ENCODE data around the gene OMP. TPM values are rescaled to one million over a fixed set of nuclear protein-coding genes. Genes with fewer than 3 reads are reported as not detected.

OMP gene
- total and polyA plus RNA-seq, 2 of the 4 experiments (the other 2 are of a cell fraction), result 0.27 TPM; not detected in 1

- no peaks in the 10 kb centered on the region for H3K9me1 ChIP-seq (ENCODE audit: insufficient read depth, low read length)
- H3K4me2 ChIP-seq (ENCODE audit: low read depth, low read length), result no peak overlapping the region
- no peak overlapping the region for H2BK15ac ChIP-seq (ENCODE audit: low read depth, low read length)
- DNase-seq (no peak), ATAC-seq (ENCODE audit: low read depth) (no peak)
- no TSS peak for BruUV-seq (replicated peaks)
- peaks cover 11% of the 10 kb centered on the region for H3K4me1 ChIP-seq (ENCODE audit: control insufficient read depth, insufficient read depth, low read length)
- H2BK120ac ChIP-seq (ENCODE audit: low read depth, low read length), result no peak overlapping the region
- H4K8ac ChIP-seq (ENCODE audit: low read depth in 2 of 2, low read length in 2 of 2), result no peak overlapping the region
- intact Hi-C loops (cut with micrococcal nuclease) (no loop called here), in situ Hi-C loops (cut with MboI; ENCODE audit: low sequenced_read_pairs) (no loop called here), dilution Hi-C loops (cut with HindIII; ENCODE audit: low sequenced_read_pairs, unreplicated experiment) (no loop called here)
- H3K14ac ChIP-seq (replicated peaks; ENCODE audit: low read depth, low read length), result no peak overlapping the region
- no peaks in the 10 kb centered on the region for H4K20me1 ChIP-seq (ENCODE audit: insufficient read depth, low read length)
- ChIA-PET CTCF (interaction anchor here (0.6 to 1.8 kb wide), 2 partner anchors 27 to 144 kb away, joined by 3 to 5 read pairs; no protein-coding TSS in a partner anchor), POLR2A (ENCODE audit: unreplicated experiment) (no interaction called here)
- no peak overlapping the region for H3K56ac ChIP-seq (ENCODE audit: extremely low read depth, insufficient read depth, low read length)
- no peak overlapping the region for H3K4me3 ChIP-seq (ENCODE audit: insufficient read depth, low read depth, low read length)
- no peak overlapping the region for H3K23ac ChIP-seq (ENCODE audit: low read depth, low read length)
- no peak overlapping the region for H3K4ac ChIP-seq (ENCODE audit: low read depth, low read length)
- no peak overlapping the region for H4K5ac ChIP-seq (ENCODE audit: low read depth, low read length)
- no peak overlapping the region for H2AK9ac ChIP-seq (replicated peaks; ENCODE audit: low read depth, low read length, poor library complexity)
- H3K9me3 ChIP-seq (ENCODE audit: control insufficient read depth, insufficient read depth, low read length), result no peaks in the 10 kb centered on the region
- H2BK5ac ChIP-seq (ENCODE audit: low read depth, low read length, poor library complexity, severe bottlenecking), result no peak overlapping the region
- H2AFZ ChIP-seq (replicated peaks; ENCODE audit: low read length, poor library complexity), result no peak overlapping the region
- no peaks in the 10 kb centered on the region for H3K36me3 ChIP-seq (ENCODE audit: control insufficient read depth, insufficient read depth, low read length)
- no peak overlapping the region for H2AK5ac ChIP-seq (ENCODE audit: low read depth, low read length)
- WGBS, 2 experiments (ENCODE audit: extremely low coverage in 2 of 2, insufficient read length in 1 of 2), result 100% methylated on average over 1 of the region's 4 CpGs; no CpG with 5 or more reads in 1 of the 2 experiments
- no peak overlapping the region for H3K18ac ChIP-seq (ENCODE audit: low read depth, low read length)
- no peak for TF ChIP-seq FOS (IDR thresholded peaks at IDR 0.05; ENCODE audit: low read depth, low read length)
- H3K9ac ChIP-seq (ENCODE audit: low read depth, low read length), result no peak overlapping the region
- no peak overlapping the region for H2BK20ac ChIP-seq (ENCODE audit: low read depth, low read length)
- peaks cover 9% of the 10 kb centered on the region for H3K27me3 ChIP-seq (ENCODE audit: control insufficient read depth, insufficient read depth, low read length)
- H3K27ac ChIP-seq (ENCODE audit: insufficient read depth, low read length), result no peak overlapping the region
- H4K91ac ChIP-seq (ENCODE audit: insufficient read depth, low read depth, low read length), result no peak overlapping the region
- peaks cover 7 to 20% of the 10 kb centered on the region in 2 experiments; a peak in 3 of 4 replicates for H3K79me1 ChIP-seq (ENCODE audit: low read depth in 1 of 2, low read length in 2 of 2)
Measured at GRCh38 chr11:77063861-77064260, 38.8 kb upstream of the OMP start.

Data from IMR-90 (cell line).